HT-29 (cell line): ENCODE data around the gene TRIM7. TPM values are rescaled to one million over a fixed set of nuclear protein-coding genes. Genes with fewer than 3 reads are reported as not detected.
"Not testable (repeated sequence)": the region's sequence is repeated elsewhere in the genome, so short reads cannot be mapped to it uniquely, and the experiment has no call there.

Experiments used
- DNase-seq: peaks from one replicate; pipeline ENCODE4 v3.0.0-alpha.2; 2015; ENCODE audit warnings: low spot score
- small RNA-seq: library from RNA; depleted of rRNA; stranded (forward); fragments of <200 nt; gene quantifications from one replicate; pipeline ENCODE3, GENCODE V24; 2014
- total RNA-seq: library from RNA; depleted of rRNA; stranded (reverse); fragments of >200 nt; shearing (Covaris generic); gene quantifications from 2 replicates; pipeline ENCODE4 v1.2.3, GENCODE V29; 2014; rRNA removed

TRIM7 gene
- total RNA-seq, 1 experiment from 2014 or later, result 2.9 TPM

DNA sequence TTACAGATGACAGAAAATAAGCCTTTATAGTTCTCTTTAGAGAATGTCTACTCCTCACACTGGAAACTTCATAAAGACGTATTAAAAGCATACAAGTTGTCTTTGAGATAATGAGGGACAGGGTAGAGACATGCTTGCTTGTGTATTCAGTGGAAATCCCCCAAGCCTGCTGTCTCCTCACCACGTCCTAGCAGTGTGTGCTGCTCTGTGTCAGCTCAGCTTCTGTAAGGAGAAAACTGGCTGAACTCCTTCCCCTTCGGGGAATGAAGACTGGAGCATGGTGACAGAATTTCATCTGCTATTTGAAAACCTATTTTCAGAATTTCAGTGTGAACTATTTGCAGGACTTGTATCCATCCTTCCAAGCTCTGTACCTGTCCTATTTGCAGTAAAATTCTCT, 48.2 kb downstream of the TRIM7 start:
- DNase-seq, result no peak

DNA sequence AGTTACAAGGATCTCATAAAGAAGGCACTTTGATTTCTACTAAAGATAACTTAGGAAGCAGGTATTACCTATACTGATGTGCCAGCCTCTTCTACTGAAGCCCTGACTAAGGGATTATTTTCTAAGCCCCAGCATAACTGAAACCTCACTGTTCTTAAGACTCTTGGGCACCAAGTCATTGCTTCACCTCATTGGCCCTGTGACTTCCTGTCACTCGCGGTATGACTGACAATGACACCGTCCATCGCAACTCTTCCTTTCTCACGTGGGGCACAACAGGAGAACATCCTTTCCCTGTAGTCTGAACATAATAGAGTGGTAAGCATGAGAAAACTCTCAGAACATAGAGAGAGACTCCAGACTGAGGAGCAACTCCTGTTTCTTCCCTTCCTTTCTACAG, 51.2 kb downstream of the TRIM7 start:
- DNase-seq, result no peak

DNA sequence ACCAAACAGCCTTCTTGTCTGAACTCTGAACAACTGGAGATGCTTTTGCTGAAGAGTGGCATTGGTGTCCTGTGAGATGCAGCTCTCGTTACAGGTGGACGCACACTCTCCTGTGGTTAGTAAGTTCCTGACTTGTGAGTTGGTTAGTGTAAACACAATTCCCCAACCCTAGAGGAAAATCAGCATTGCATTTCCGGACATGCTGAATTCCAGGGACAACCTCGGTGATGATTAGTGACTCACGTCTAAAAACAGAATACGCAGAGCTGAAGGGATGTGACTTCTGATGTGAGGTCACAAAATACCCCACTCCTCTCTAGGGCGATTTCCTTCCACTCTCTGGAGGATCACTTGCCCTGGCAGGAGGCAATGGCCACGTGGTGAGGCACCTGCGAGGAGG, 52.6 kb downstream of the TRIM7 start:
- DNase-seq, result peak; percentile 26

GRCh38 chr5:181151146-181151545, 53.9 kb downstream of the TRIM7 start:
- DNase-seq, result no peak

GRCh38 chr5:181149806-181150733, 54.9 kb downstream of the TRIM7 start:
- no peak for DNase-seq

GRCh38 chr5:181149355-181149754, 55.6 kb downstream of the TRIM7 start:
- DNase-seq, result no peak

DNA sequence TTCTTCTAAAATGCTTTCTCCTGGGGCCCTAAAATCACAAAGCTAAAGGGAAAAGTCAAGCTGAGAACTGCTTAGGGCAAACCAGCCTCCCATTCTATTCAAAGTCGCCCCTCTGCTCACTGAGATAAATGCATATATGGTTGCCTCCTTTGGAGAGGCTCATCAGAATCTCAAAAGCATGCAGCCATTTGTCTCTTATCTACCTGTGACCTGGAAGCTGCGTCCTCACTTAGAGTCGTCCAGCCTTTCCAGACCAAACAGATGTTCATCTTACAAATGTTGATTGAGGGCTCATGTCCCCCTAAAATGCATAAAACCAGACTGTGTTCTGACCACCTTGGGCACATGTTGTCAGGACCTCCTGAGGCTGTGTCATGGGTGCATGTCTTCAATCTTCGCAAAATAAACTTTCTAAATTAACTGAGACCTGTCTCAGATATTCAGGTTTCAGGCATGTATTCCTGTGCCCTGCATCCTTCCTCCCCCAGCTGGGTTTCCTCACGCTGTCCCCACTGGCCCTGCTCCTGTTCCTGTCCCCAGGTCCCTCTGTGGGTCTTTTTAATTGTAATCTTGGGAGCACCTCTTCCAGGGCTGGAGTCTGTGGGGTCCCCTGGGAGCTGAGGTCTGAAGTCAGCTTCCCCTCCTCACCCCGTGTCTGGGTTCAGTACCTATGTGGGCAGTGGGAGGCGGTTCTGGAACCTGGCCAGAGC, 57.9 kb downstream of the TRIM7 start, which contains the start of gene OR2V2:
Gene OR2V2 (plus strand): TSS at position 660 of the 710 bp plus-strand sequence. CDS start 7,357 bp downstream, outside the sequence.
- not testable (repeated sequence) for DNase-seq

DNA sequence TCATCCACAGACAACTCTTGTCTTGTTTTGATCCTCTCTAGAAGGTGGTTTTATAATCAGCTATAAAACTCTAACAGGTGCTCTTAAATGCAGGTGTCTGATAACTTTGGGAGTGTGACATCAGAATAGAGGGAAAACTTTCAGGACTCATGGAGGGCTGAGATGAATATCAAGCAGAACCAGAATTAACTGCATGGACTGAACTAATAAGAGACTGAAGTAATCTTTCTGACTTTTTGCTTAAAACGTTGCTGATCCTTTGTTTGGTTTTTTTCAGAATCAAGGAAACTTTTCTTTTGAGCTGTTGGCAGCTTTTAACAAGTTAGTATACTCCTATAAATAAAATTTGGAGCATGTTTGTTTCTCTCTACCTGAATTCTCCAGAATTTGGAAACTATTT, 59.9 kb downstream of the TRIM7 start:
- no peak for DNase-seq

Small RNA genes within 50 kb of the gene (small RNA-seq; reads per million reads assigned to genes)
- gene MIR4638 (not detected), gene SNORD95 (not detected), gene SNORD96A (not detected)

Other genes with a start within 250 kb of the TRIM7 start
- not detected in 2 replicates for gene BTNL3, start 216.3 kb downstream of the TRIM7 start, total RNA-seq
- gene BTNL9, start 164.9 kb downstream of the TRIM7 start, total RNA-seq, result 32.4 and 36.7 TPM in 2 replicates
- not detected in 2 replicates for gene OR2V1, start 74.0 kb downstream of the TRIM7 start, total RNA-seq
- gene OR2V2, start 57.6 kb downstream of the TRIM7 start, total RNA-seq, result not detected in 2 replicates
- gene TRIM41, start 18.1 kb upstream of the TRIM7 start, total RNA-seq, result 29.9 and 37.9 TPM in 2 replicates
- 4,450 and 4,738 TPM in 2 replicates for gene RACK1, start 38.7 kb upstream of the TRIM7 start, total RNA-seq
- 4.0 and 4.8 TPM in 2 replicates for gene TRIM52, start 55.9 kb upstream of the TRIM7 start, total RNA-seq
- gene OR4F3, start 162.1 kb upstream of the TRIM7 start, total RNA-seq, result not detected in 2 replicates